A673 (cell line): ENCODE measurements around the gene EIF2D. TPM values are rescaled to one million over a fixed set of nuclear protein-coding genes. Genes with fewer than 3 reads are reported as not detected.

Experiments used
- BruUV-seq: library from RNA; stranded (reverse); fragments of 400-500 nt; replicated peaks from 2 replicates; lab custom pipeline; 2021; lab: Mats Ljungman, UMichigan
- CTCF ChIA-PET: fragments of 300-600 bp; sonication (Branson Sonifier 250); formaldehyde crosslinking; loops from one replicate; lab custom pipeline; 2022; ENCODE audit warnings: antibody characterized with exemption; lab: Charles Lee
- POLR2A ChIA-PET: fragments of 300-600 bp; sonication (Branson Sonifier 250); formaldehyde crosslinking; loops from one replicate; lab custom pipeline; 2022; ENCODE audit warnings: antibody characterized with exemption; ENCODE audit not compliant: low non-redundant PET; lab: Charles Lee
- DNase-seq: peaks from one replicate; pipeline ENCODE4 v3.0.0-alpha.2; 2015; ENCODE audit warnings: low spot score
- H3K27ac ChIP-seq: fragments of 200-600 bp; sonication (generic); 2 replicates; pipeline ENCODE4 v1.5.1; 2016; ENCODE audit warnings: mixed run types, low read depth, mild to moderate bottlenecking, mixed read lengths, antibody characterized with exemption, low read length; ENCODE audit not compliant: poor library complexity, severe bottlenecking
- H3K27me3 ChIP-seq: fragments of 200-600 bp; sonication (generic); replicated peaks from 2 replicates; pipeline ENCODE4 v1.6.1; 2017; ENCODE audit warnings: mixed run types, low read depth, mild to moderate bottlenecking, mixed read lengths, antibody characterized with exemption, low read length; ENCODE audit not compliant: insufficient read depth, poor library complexity
- H3K36me3 ChIP-seq: fragments of 200-600 bp; sonication (generic); 2 replicates; pipeline ENCODE4 v1.6.1; 2016; ENCODE audit warnings: mixed run types, mild to moderate bottlenecking, mixed read lengths, antibody characterized with exemption, low read length; ENCODE audit not compliant: insufficient read depth, poor library complexity, severe bottlenecking
- H3K4me1 ChIP-seq: fragments of 200-600 bp; sonication (generic); 2 replicates; pipeline ENCODE4 v1.6.1; 2017; ENCODE audit warnings: mixed run types, mild to moderate bottlenecking, mixed read lengths, antibody characterized with exemption, low read length; ENCODE audit not compliant: insufficient read depth, poor library complexity, severe bottlenecking
- H3K4me3 ChIP-seq: fragments of 200-600 bp; sonication (generic); 2 replicates; pipeline ENCODE4 v1.5.1; 2016; ENCODE audit warnings: low read depth, mixed run types, mild to moderate bottlenecking, mixed read lengths, low read length; ENCODE audit not compliant: poor library complexity, severe bottlenecking
- H3K9me3 ChIP-seq: fragments of 200-600 bp; sonication (generic); 2 replicates; pipeline ENCODE4 v1.6.1; 2016; ENCODE audit warnings: mixed run types, low read depth, mild to moderate bottlenecking, mixed read lengths, antibody characterized with exemption, low read length; ENCODE audit not compliant: poor library complexity, severe bottlenecking
- CTCF ChIP-seq: fragments of 300-800, 200-600 bp; sonication (generic); conservative IDR thresholded peaks from 2 replicates; pipeline ENCODE4 v1.5.1; 2017; ENCODE audit warnings: low read depth, mild to moderate bottlenecking, antibody characterized with exemption, low read length, moderate library complexity, mixed read lengths
- EZH2 ChIP-seq: fragments of 200-600 bp; sonication (generic); IDR thresholded peaks from 2 replicates; pipeline ENCODE4 v1.6.1; 2017; ENCODE audit warnings: borderline replicate concordance, low read depth, mild to moderate bottlenecking, mixed read lengths, antibody characterized with exemption, low read length; ENCODE audit not compliant: poor library complexity, severe bottlenecking
- intact Hi-C: fragments of 100-400 bp; cut with micrococcal nuclease; formaldehyde crosslinking; loops from one replicate; pipeline ENCODE4 v1.10.0; 2022; ENCODE audit not compliant: unreplicated experiment
- total RNA-seq: library from RNA; stranded (reverse); gene quantifications from 2 replicates; pipeline ENCODE4 v1.2.3, GENCODE V29; 2021

Gene EIF2D
- total RNA-seq, 1 experiment from 2014 or later = 32.6 TPM

GRCh38 chr1:206587904-206588303, 24.4 kb downstream of the EIF2D start:
- POLR2A ChIA-PET = no interaction called here
- H3K4me1 ChIP-seq = no peaks in the 10 kb centered on the region
- intact Hi-C loops = no loop called here
- BruUV-seq = no TSS peak
- no peak for TF ChIP-seq EZH2
- no peak for TF ChIP-seq CTCF
- H3K4me3 ChIP-seq = no peak overlapping the region
- CTCF ChIA-PET = no interaction called here
- no peak for DNase-seq
- no peaks in the 10 kb centered on the region for H3K9me3 ChIP-seq
- no peaks in the 10 kb centered on the region for H3K27me3 ChIP-seq
- H3K36me3 ChIP-seq = peaks cover 18% of the 10 kb centered on the region
- H3K27ac ChIP-seq = no peak overlapping the region

GRCh38 chr1:206586501-206587445, 25.5 kb downstream of the EIF2D start:
- no peak for TF ChIP-seq CTCF
- TF ChIP-seq EZH2 = no peak
- CTCF ChIA-PET = interaction anchor here (1.3 kb wide), 1 partner anchor 96 kb away, joined by 5 read pairs; no protein-coding TSS in a partner anchor
- DNase-seq = no peak
- no TSS peak for BruUV-seq
- Histone ChIP-seq H3K27ac (no peak overlapping the region), H3K36me3 (peaks cover 9% of the 10 kb centered on the region), H3K4me1 (no peaks in the 10 kb centered on the region), H3K4me3 (no peak overlapping the region), H3K27me3 (no peaks in the 10 kb centered on the region), H3K9me3 (no peaks in the 10 kb centered on the region)
- intact Hi-C loops = no loop called here
- POLR2A ChIA-PET = no interaction called here

GRCh38 chr1:206584683-206585082, 27.6 kb downstream of the EIF2D start:
- no peaks in the 10 kb centered on the region for H3K4me1 ChIP-seq
- ChIA-PET POLR2A (no interaction called here), CTCF (interaction anchor here (1.6 kb wide), 1 partner anchor 95 kb away, joined by 25 read pairs; no protein-coding TSS in a partner anchor)
- intact Hi-C loops = no loop called here
- H3K27me3 ChIP-seq = no peaks in the 10 kb centered on the region
- H3K27ac ChIP-seq = no peak overlapping the region
- no peak overlapping the region for H3K4me3 ChIP-seq
- no peaks in the 10 kb centered on the region for H3K36me3 ChIP-seq
- no peaks in the 10 kb centered on the region for H3K9me3 ChIP-seq
- TF ChIP-seq EZH2 = no peak
- TF ChIP-seq CTCF = no peak
- BruUV-seq = no TSS peak
- DNase-seq = no peak
